ENCODE results near the gene C1QA.

DNA sequence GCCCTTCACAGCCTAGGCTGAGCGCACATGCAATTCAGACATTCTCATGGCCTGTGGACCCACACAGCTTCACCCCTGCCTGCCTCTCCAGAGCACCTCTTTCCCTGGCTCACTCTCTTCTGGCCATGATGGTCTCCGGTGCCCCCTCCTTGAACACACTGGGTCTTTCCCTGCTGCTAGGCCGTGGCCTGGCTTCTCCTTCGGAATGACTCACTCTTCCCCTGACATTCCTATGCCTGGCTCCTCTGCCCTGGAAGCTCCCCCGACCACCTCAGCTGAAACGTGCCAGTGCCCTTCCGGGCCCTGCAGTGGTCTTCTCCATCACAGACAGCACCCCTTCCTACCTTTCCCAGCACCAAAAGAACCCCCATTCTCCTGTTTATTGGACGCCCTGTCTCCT lies 44.9 kb upstream of the C1QA start:
- TF ChIP-seq, protein P1, sequence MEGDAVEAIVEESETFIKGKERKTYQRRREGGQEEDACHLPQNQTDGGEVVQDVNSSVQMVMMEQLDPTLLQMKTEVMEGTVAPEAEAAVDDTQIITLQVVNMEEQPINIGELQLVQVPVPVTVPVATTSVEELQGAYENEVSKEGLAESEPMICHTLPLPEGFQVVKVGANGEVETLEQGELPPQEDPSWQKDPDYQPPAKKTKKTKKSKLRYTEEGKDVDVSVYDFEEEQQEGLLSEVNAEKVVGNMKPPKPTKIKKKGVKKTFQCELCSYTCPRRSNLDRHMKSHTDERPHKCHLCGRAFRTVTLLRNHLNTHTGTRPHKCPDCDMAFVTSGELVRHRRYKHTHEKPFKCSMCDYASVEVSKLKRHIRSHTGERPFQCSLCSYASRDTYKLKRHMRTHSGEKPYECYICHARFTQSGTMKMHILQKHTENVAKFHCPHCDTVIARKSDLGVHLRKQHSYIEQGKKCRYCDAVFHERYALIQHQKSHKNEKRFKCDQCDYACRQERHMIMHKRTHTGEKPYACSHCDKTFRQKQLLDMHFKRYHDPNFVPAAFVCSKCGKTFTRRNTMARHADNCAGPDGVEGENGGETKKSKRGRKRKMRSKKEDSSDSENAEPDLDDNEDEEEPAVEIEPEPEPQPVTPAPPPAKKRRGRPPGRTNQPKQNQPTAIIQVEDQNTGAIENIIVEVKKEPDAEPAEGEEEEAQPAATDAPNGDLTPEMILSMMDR (IDR thresholded peaks at IDR 0.05; ENCODE audit: poor library complexity, severe bottlenecking) = no peak
- TF ChIP-seq POLR2AphosphoS5 (IDR thresholded peaks at IDR 0.05) = no peak
- TF ChIP-seq TAF1 (IDR thresholded peaks at IDR 0.05; ENCODE audit: low read depth) = no peak
- TF ChIP-seq EZH2 (IDR thresholded peaks at IDR 0.05; ENCODE audit: borderline replicate concordance, insufficient read depth, low read length, poor library complexity, severe bottlenecking) = no peak

Measured in neural cell (in vitro differentiated cells).